ENCODE data around the gene SLC1A5. TPM values are rescaled to one million over a fixed set of nuclear protein-coding genes. Genes with fewer than 3 reads are reported as not detected.

Gene SLC1A5
- total RNA-seq, 4 donors from 2014 or later = 13.8 to 78.0 (median 32.4) TPM

- no peak for DNase-seq
- Histone ChIP-seq H3K9me3 (no peaks in the 10 kb centered on the region), H3K4me3 (no peak overlapping the region), H3K4me1 (no peaks in the 10 kb centered on the region), H3K36me3 (no peaks in the 10 kb centered on the region), H3K27me3 (no peaks in the 10 kb centered on the region), H3K27ac (no peak overlapping the region)
- no peak for TF ChIP-seq CTCF (IDR thresholded peaks at IDR 0.05)
- no peak for TF ChIP-seq POLR2A (IDR thresholded peaks at IDR 0.05)
- intact Hi-C loops (cut with DNase I; ENCODE audit: low total_unique reads) = no loop called here
These were observed 56.8 kb downstream of the SLC1A5 start for GRCh38 chr19:46731584-46731983.

GRCh38 chr19:46731007-46731501 is 57.3 kb downstream of the SLC1A5 start:
- intact Hi-C loops (cut with DNase I; ENCODE audit: low total_unique reads) = no loop called here
- no peak for DNase-seq
- no peaks in the 10 kb centered on the region for H3K9me3 ChIP-seq
- TF ChIP-seq POLR2A (IDR thresholded peaks at IDR 0.05) (no peak), CTCF (IDR thresholded peaks at IDR 0.05) (no peak)
- no peaks in the 10 kb centered on the region for H3K27me3 ChIP-seq
- no peaks in the 10 kb centered on the region for H3K4me1 ChIP-seq
- H3K4me3 ChIP-seq = no peak overlapping the region
- no peaks in the 10 kb centered on the region for H3K36me3 ChIP-seq
- H3K27ac ChIP-seq = no peak overlapping the region

- no peaks in the 10 kb centered on the region for H3K4me1 ChIP-seq
- TF ChIP-seq CTCF (IDR thresholded peaks at IDR 0.05) (no peak), POLR2A (IDR thresholded peaks at IDR 0.05) (no peak)
- H3K36me3 ChIP-seq = no peaks in the 10 kb centered on the region
- no peaks in the 10 kb centered on the region for H3K27me3 ChIP-seq
- H3K9me3 ChIP-seq = no peaks in the 10 kb centered on the region
- no peak overlapping the region for H3K4me3 ChIP-seq
- intact Hi-C loops (cut with DNase I; ENCODE audit: low total_unique reads) = no loop called here
- DNase-seq = no peak
- no peak overlapping the region for H3K27ac ChIP-seq
These were observed 57.8 kb downstream of the SLC1A5 start for GRCh38 chr19:46730595-46730994.

- Histone ChIP-seq H3K36me3 (no peaks in the 10 kb centered on the region), H3K4me1 (no peaks in the 10 kb centered on the region), H3K9me3 (no peaks in the 10 kb centered on the region), H3K27ac (no peak overlapping the region), H3K4me3 (no peak overlapping the region), H3K27me3 (no peaks in the 10 kb centered on the region)
- intact Hi-C loops (cut with DNase I; ENCODE audit: low total_unique reads) = no loop called here
- DNase-seq = no peak
- no peak for TF ChIP-seq POLR2A (IDR thresholded peaks at IDR 0.05)
- no peak for TF ChIP-seq CTCF (IDR thresholded peaks at IDR 0.05)
These were observed 58.2 kb downstream of the SLC1A5 start for GRCh38 chr19:46730187-46730586.

GRCh38 chr19:46729696-46730095 is 58.7 kb downstream of the SLC1A5 start:
- H3K4me1 ChIP-seq = no peaks in the 10 kb centered on the region

More at GRCh38 chr19:46729696-46730095, 58.7 kb downstream of the SLC1A5 start:
- intact Hi-C loops (cut with DNase I; ENCODE audit: low total_unique reads) = no loop called here
- no peak for TF ChIP-seq POLR2A (IDR thresholded peaks at IDR 0.05)
- Histone ChIP-seq H3K27ac (no peak overlapping the region), H3K9me3 (no peaks in the 10 kb centered on the region), H3K36me3 (no peaks in the 10 kb centered on the region), H3K4me3 (no peak overlapping the region), H3K27me3 (no peaks in the 10 kb centered on the region)
- DNase-seq = no peak

All from uterus (tissue), 4 donors.